ENCODE data around the gene PALLD.

DNA sequence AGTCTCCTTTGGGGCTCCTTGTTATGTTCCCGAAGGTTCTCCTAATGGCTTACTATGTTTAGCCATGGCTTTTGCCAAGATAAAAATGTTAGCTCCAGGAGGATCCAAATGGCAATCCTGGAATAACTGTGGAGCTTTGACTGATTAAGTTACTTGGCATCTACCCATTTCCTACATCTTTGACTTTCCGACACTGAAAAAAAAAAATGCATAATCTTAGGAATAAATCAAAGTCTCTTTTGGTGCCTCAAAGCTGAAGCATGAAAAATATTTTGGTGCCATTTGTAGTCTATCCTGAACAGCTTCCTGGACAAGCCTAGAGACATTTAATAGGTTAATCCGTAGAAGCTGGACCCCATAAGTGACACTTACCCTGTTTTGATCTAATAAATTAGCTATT is 191.7 kb downstream of the PALLD start:
- TF ChIP-seq, protein P1, sequence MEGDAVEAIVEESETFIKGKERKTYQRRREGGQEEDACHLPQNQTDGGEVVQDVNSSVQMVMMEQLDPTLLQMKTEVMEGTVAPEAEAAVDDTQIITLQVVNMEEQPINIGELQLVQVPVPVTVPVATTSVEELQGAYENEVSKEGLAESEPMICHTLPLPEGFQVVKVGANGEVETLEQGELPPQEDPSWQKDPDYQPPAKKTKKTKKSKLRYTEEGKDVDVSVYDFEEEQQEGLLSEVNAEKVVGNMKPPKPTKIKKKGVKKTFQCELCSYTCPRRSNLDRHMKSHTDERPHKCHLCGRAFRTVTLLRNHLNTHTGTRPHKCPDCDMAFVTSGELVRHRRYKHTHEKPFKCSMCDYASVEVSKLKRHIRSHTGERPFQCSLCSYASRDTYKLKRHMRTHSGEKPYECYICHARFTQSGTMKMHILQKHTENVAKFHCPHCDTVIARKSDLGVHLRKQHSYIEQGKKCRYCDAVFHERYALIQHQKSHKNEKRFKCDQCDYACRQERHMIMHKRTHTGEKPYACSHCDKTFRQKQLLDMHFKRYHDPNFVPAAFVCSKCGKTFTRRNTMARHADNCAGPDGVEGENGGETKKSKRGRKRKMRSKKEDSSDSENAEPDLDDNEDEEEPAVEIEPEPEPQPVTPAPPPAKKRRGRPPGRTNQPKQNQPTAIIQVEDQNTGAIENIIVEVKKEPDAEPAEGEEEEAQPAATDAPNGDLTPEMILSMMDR (IDR thresholded peaks at IDR 0.05), result no peak
- TF ChIP-seq POLR2A (IDR thresholded peaks at IDR 0.05) (no peak), EP300 (IDR thresholded peaks at IDR 0.05) (no peak)
